Tibial nerve (tissue), 3 donors: ENCODE measurements around the gene EMILIN1.
"Not testable (repeated sequence)": the region's sequence is repeated elsewhere in the genome, so short reads cannot be mapped to it uniquely, and the experiment has no call there.

ENCODE experiments used
- POLR2A ChIP-seq, 2 donors: fragments of 450-650 bp; IDR thresholded peaks; one replicate each; pipeline ENCODE4 v1.6.1; 2017; ENCODE audit warnings: antibody characterized with exemption in 2 of 2, mild to moderate bottlenecking in 2 of 2, moderate library complexity in 2 of 2
- TF ChIP-seq, protein P1 (sequence below), 5 experiments: fragments of 200-600 bp in 3 of 5; fragments of 450-650 bp in 2 of 5; sonication (generic) in 3 of 5; IDR thresholded peaks; one replicate each; pipeline ENCODE4 v1.5.1; 2016 to 2019; ENCODE audit warnings: antibody characterized with exemption in 5 of 5, mild to moderate bottlenecking in 3 of 5, moderate library complexity in 2 of 5

DNA sequence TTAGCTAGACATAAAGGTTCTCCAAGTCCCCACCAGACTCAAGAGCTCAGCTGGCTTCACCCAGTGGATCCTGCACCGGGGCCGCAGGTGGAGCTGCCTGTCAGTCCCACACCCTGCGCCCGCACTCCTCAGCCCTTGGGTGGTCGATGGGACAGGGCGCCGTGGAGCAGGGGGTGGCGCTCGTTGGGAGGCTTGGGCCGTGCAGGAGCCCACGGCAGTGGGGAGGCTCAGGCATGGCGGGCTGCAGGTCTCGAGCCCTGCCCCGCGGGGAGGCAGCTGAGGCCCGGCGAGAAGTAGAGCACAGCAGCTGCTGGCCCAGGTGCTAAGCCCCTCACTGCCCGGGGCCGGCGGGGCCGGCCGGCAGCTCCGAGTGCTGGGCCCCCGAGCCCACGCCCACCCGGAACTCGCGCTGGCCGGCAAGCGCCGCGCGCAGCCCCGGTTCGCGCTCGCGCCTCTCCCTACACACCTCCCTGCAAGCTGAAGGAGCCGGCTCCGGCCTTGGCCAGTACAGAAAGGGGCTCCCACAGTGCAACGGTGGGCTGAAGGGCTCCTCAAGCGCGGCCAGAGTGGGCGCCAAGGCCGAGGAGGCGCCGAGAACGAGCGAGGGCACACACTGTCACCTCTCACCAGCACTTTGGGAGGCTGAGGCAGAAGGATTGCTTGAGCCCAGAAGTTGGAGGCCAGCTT, 33.1 kb downstream of the EMILIN1 start:
- TF ChIP-seq POLR2A (IDR thresholded peaks at IDR 0.05): not testable (repeated sequence)
- TF ChIP-seq, protein P1, sequence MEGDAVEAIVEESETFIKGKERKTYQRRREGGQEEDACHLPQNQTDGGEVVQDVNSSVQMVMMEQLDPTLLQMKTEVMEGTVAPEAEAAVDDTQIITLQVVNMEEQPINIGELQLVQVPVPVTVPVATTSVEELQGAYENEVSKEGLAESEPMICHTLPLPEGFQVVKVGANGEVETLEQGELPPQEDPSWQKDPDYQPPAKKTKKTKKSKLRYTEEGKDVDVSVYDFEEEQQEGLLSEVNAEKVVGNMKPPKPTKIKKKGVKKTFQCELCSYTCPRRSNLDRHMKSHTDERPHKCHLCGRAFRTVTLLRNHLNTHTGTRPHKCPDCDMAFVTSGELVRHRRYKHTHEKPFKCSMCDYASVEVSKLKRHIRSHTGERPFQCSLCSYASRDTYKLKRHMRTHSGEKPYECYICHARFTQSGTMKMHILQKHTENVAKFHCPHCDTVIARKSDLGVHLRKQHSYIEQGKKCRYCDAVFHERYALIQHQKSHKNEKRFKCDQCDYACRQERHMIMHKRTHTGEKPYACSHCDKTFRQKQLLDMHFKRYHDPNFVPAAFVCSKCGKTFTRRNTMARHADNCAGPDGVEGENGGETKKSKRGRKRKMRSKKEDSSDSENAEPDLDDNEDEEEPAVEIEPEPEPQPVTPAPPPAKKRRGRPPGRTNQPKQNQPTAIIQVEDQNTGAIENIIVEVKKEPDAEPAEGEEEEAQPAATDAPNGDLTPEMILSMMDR (IDR thresholded peaks at IDR 0.05): not testable (repeated sequence)
